Measurements from ENCODE around the gene PPP1R2.

The PPP1R2 gene

GRCh38 chr3:195568630-195569029, 25.5 kb upstream of the PPP1R2 start:
- no peak overlapping the region for H3K27ac ChIP-seq (ENCODE audit: low read depth in 2 of 2, low read length in 2 of 2)
- H3K4me1 ChIP-seq (ENCODE audit: control insufficient read depth in 2 of 2, insufficient read depth in 2 of 2, low read length in 2 of 2) = no peaks in the 10 kb centered on the region
- H3K9ac ChIP-seq (ENCODE audit: low read depth in 1 of 2, low read length in 2 of 2) = no peak overlapping the region
- no peaks in the 10 kb centered on the region for H3K36me3 ChIP-seq (ENCODE audit: control insufficient read depth in 2 of 2, insufficient read depth in 2 of 2, low read length in 2 of 2)
- no peaks in the 10 kb centered on the region for H3K9me3 ChIP-seq (ENCODE audit: control insufficient read depth in 2 of 2, low read length in 2 of 2)
- no peak overlapping the region for H3K4me3 ChIP-seq (ENCODE audit: low read length in 2 of 2)
- peaks cover 0 to 2% of the 10 kb centered on the region in 2 donors for H3K27me3 ChIP-seq (ENCODE audit: control insufficient read depth in 2 of 2, insufficient read depth in 2 of 2, low read length in 2 of 2)

- Histone ChIP-seq H3K36me3 (ENCODE audit: control insufficient read depth in 2 of 2, insufficient read depth in 2 of 2, low read length in 2 of 2) (no peaks in the 10 kb centered on the region), H3K9ac (ENCODE audit: low read depth in 1 of 2, low read length in 2 of 2) (no peak overlapping the region), H3K27me3 (ENCODE audit: control insufficient read depth in 2 of 2, insufficient read depth in 2 of 2, low read length in 2 of 2) (peaks cover 0 to 2% of the 10 kb centered on the region in 2 donors), H3K9me3 (ENCODE audit: control insufficient read depth in 2 of 2, low read length in 2 of 2) (no peaks in the 10 kb centered on the region), H3K4me1 (ENCODE audit: control insufficient read depth in 2 of 2, insufficient read depth in 2 of 2, low read length in 2 of 2) (no peaks in the 10 kb centered on the region), H3K27ac (ENCODE audit: low read depth in 2 of 2, low read length in 2 of 2) (no peak overlapping the region), H3K4me3 (ENCODE audit: low read length in 2 of 2) (no peak overlapping the region)
These were observed 23.7 kb upstream of the PPP1R2 start for GRCh38 chr3:195566797-195567196.

GRCh38 chr3:195565716-195566115, 22.6 kb upstream of the PPP1R2 start:
- Histone ChIP-seq H3K9me3 (ENCODE audit: control insufficient read depth in 2 of 2, low read length in 2 of 2) (no peaks in the 10 kb centered on the region), H3K27me3 (ENCODE audit: control insufficient read depth in 2 of 2, insufficient read depth in 2 of 2, low read length in 2 of 2) (peaks cover 0 to 2% of the 10 kb centered on the region in 2 donors), H3K4me1 (ENCODE audit: control insufficient read depth in 2 of 2, insufficient read depth in 2 of 2, low read length in 2 of 2) (no peaks in the 10 kb centered on the region), H3K27ac (ENCODE audit: low read depth in 2 of 2, low read length in 2 of 2) (no peak overlapping the region), H3K36me3 (ENCODE audit: control insufficient read depth in 2 of 2, insufficient read depth in 2 of 2, low read length in 2 of 2) (no peaks in the 10 kb centered on the region), H3K4me3 (ENCODE audit: low read length in 2 of 2) (no peak overlapping the region), H3K9ac (ENCODE audit: low read depth in 1 of 2, low read length in 2 of 2) (no peak overlapping the region)

GRCh38 chr3:195563317-195563716, 20.2 kb upstream of the PPP1R2 start:
- Histone ChIP-seq H3K27ac (ENCODE audit: low read depth in 2 of 2, low read length in 2 of 2) (no peak overlapping the region), H3K9ac (ENCODE audit: low read depth in 1 of 2, low read length in 2 of 2) (no peak overlapping the region), H3K36me3 (ENCODE audit: control insufficient read depth in 2 of 2, insufficient read depth in 2 of 2, low read length in 2 of 2) (no peaks in the 10 kb centered on the region), H3K27me3 (ENCODE audit: control insufficient read depth in 2 of 2, insufficient read depth in 2 of 2, low read length in 2 of 2) (peaks cover 0 to 2% of the 10 kb centered on the region in 2 donors), H3K4me1 (ENCODE audit: control insufficient read depth in 2 of 2, insufficient read depth in 2 of 2, low read length in 2 of 2) (peaks cover 0 to 6% of the 10 kb centered on the region in 2 donors), H3K9me3 (ENCODE audit: control insufficient read depth in 2 of 2, low read length in 2 of 2) (no peaks in the 10 kb centered on the region), H3K4me3 (ENCODE audit: low read length in 2 of 2) (no peak overlapping the region)

- no peaks in the 10 kb centered on the region for H3K36me3 ChIP-seq (ENCODE audit: control insufficient read depth in 2 of 2, insufficient read depth in 2 of 2, low read length in 2 of 2)
- H3K9me3 ChIP-seq (ENCODE audit: control insufficient read depth in 2 of 2, low read length in 2 of 2) = no peaks in the 10 kb centered on the region
- no peaks in the 10 kb centered on the region for H3K27me3 ChIP-seq (ENCODE audit: control insufficient read depth in 2 of 2, insufficient read depth in 2 of 2, low read length in 2 of 2)
- no peak overlapping the region for H3K9ac ChIP-seq (ENCODE audit: low read depth in 1 of 2, low read length in 2 of 2)
- no peak overlapping the region for H3K27ac ChIP-seq (ENCODE audit: low read depth in 2 of 2, low read length in 2 of 2)
- no peak overlapping the region for H3K4me3 ChIP-seq (ENCODE audit: low read length in 2 of 2)
- H3K4me1 ChIP-seq (ENCODE audit: control insufficient read depth in 2 of 2, insufficient read depth in 2 of 2, low read length in 2 of 2) = peaks cover 0 to 11% of the 10 kb centered on the region in 2 donors
These were observed 16.7 kb upstream of the PPP1R2 start for GRCh38 chr3:195559723-195560409.

GRCh38 chr3:195558602-195559001, 15.5 kb upstream of the PPP1R2 start:
- Histone ChIP-seq H3K4me1 (ENCODE audit: control insufficient read depth in 2 of 2, insufficient read depth in 2 of 2, low read length in 2 of 2) (peaks cover 0 to 11% of the 10 kb centered on the region in 2 donors), H3K27me3 (ENCODE audit: control insufficient read depth in 2 of 2, insufficient read depth in 2 of 2, low read length in 2 of 2) (no peaks in the 10 kb centered on the region), H3K9ac (ENCODE audit: low read depth in 1 of 2, low read length in 2 of 2) (no peak overlapping the region), H3K27ac (ENCODE audit: low read depth in 2 of 2, low read length in 2 of 2) (no peak overlapping the region), H3K4me3 (ENCODE audit: low read length in 2 of 2) (no peak overlapping the region), H3K9me3 (ENCODE audit: control insufficient read depth in 2 of 2, low read length in 2 of 2) (no peaks in the 10 kb centered on the region), H3K36me3 (ENCODE audit: control insufficient read depth in 2 of 2, insufficient read depth in 2 of 2, low read length in 2 of 2) (no peaks in the 10 kb centered on the region)

GRCh38 chr3:195557322-195557721, 14.2 kb upstream of the PPP1R2 start:
- H3K27me3 ChIP-seq (ENCODE audit: control insufficient read depth in 2 of 2, insufficient read depth in 2 of 2, low read length in 2 of 2) = no peaks in the 10 kb centered on the region
- no peak overlapping the region for H3K27ac ChIP-seq (ENCODE audit: low read depth in 2 of 2, low read length in 2 of 2)
- no peaks in the 10 kb centered on the region for H3K36me3 ChIP-seq (ENCODE audit: control insufficient read depth in 2 of 2, insufficient read depth in 2 of 2, low read length in 2 of 2)
- no peak overlapping the region for H3K4me3 ChIP-seq (ENCODE audit: low read length in 2 of 2)
- no peaks in the 10 kb centered on the region for H3K9me3 ChIP-seq (ENCODE audit: control insufficient read depth in 2 of 2, low read length in 2 of 2)
- H3K9ac ChIP-seq (ENCODE audit: low read depth in 1 of 2, low read length in 2 of 2) = peak overlapping the region in 1 of 2 donors; percentile 0
- peaks cover 0 to 11% of the 10 kb centered on the region in 2 donors for H3K4me1 ChIP-seq (ENCODE audit: control insufficient read depth in 2 of 2, insufficient read depth in 2 of 2, low read length in 2 of 2)

- H3K9me3 ChIP-seq (ENCODE audit: control insufficient read depth in 2 of 2, low read length in 2 of 2) = no peaks in the 10 kb centered on the region
- no peak overlapping the region for H3K9ac ChIP-seq (ENCODE audit: low read depth in 1 of 2, low read length in 2 of 2)
- H3K4me1 ChIP-seq (ENCODE audit: control insufficient read depth in 2 of 2, insufficient read depth in 2 of 2, low read length in 2 of 2) = peaks cover 4 to 15% of the 10 kb centered on the region in 2 donors
- no peak overlapping the region for H3K4me3 ChIP-seq (ENCODE audit: low read length in 2 of 2)
- no peaks in the 10 kb centered on the region for H3K27me3 ChIP-seq (ENCODE audit: control insufficient read depth in 2 of 2, insufficient read depth in 2 of 2, low read length in 2 of 2)
- H3K36me3 ChIP-seq (ENCODE audit: control insufficient read depth in 2 of 2, insufficient read depth in 2 of 2, low read length in 2 of 2) = no peaks in the 10 kb centered on the region
- H3K27ac ChIP-seq (ENCODE audit: low read depth in 2 of 2, low read length in 2 of 2) = no peak overlapping the region
These were observed 13.3 kb upstream of the PPP1R2 start for GRCh38 chr3:195556390-195556789.

- no peaks in the 10 kb centered on the region for H3K36me3 ChIP-seq (ENCODE audit: control insufficient read depth in 2 of 2, insufficient read depth in 2 of 2, low read length in 2 of 2)
- peaks cover 13 to 25% of the 10 kb centered on the region in 2 donors for H3K4me1 ChIP-seq (ENCODE audit: control insufficient read depth in 2 of 2, insufficient read depth in 2 of 2, low read length in 2 of 2)
- H3K27me3 ChIP-seq (ENCODE audit: control insufficient read depth in 2 of 2, insufficient read depth in 2 of 2, low read length in 2 of 2) = no peaks in the 10 kb centered on the region
- no peak overlapping the region for H3K4me3 ChIP-seq (ENCODE audit: low read length in 2 of 2)
- H3K9me3 ChIP-seq (ENCODE audit: control insufficient read depth in 2 of 2, low read length in 2 of 2) = no peaks in the 10 kb centered on the region
- H3K27ac ChIP-seq (ENCODE audit: low read depth in 2 of 2, low read length in 2 of 2) = no peak overlapping the region
- no peak overlapping the region for H3K9ac ChIP-seq (ENCODE audit: low read depth in 1 of 2, low read length in 2 of 2)
These were observed 12.0 kb upstream of the PPP1R2 start for GRCh38 chr3:195555110-195555509.

- Histone ChIP-seq H3K27me3 (ENCODE audit: control insufficient read depth in 2 of 2, insufficient read depth in 2 of 2, low read length in 2 of 2) (no peaks in the 10 kb centered on the region), H3K9ac (ENCODE audit: low read depth in 1 of 2, low read length in 2 of 2) (no peak overlapping the region)
These were observed 11.3 kb upstream of the PPP1R2 start for GRCh38 chr3:195554458-195554857.

More at GRCh38 chr3:195554458-195554857, 11.3 kb upstream of the PPP1R2 start:
- Histone ChIP-seq H3K4me3 (ENCODE audit: low read length in 2 of 2) (no peak overlapping the region), H3K36me3 (ENCODE audit: control insufficient read depth in 2 of 2, insufficient read depth in 2 of 2, low read length in 2 of 2) (no peaks in the 10 kb centered on the region), H3K4me1 (ENCODE audit: control insufficient read depth in 2 of 2, insufficient read depth in 2 of 2, low read length in 2 of 2) (peaks cover 13 to 27% of the 10 kb centered on the region in 2 donors), H3K27ac (ENCODE audit: low read depth in 2 of 2, low read length in 2 of 2) (no peak overlapping the region), H3K9me3 (ENCODE audit: control insufficient read depth in 2 of 2, low read length in 2 of 2) (no peaks in the 10 kb centered on the region)

All from mucosa of rectum (tissue), 2 donors.